ENCODE measurements around the gene PSMD7.

The PSMD7 gene

GRCh38 chr16:74296432-74297144, at the start of gene PSMD7:
PSMD7 (plus strand) TSS chr16:74296814; CDS start chr16:74296915, 101 bp downstream.
- peak; percentile 64 for DNase-seq (ENCODE audit: low spot score)

GRCh38 chr16:74249254-74249653, 47.4 kb upstream of the PSMD7 start:
- peak; percentile 28 for DNase-seq (ENCODE audit: low spot score)

- no peak for DNase-seq (ENCODE audit: low spot score)
Observed at GRCh38 chr16:74249846-74250245, 46.8 kb upstream of the PSMD7 start.

- DNase-seq (ENCODE audit: low spot score): no peak
Observed at GRCh38 chr16:74252329-74252728, 44.3 kb upstream of the PSMD7 start.

- no peak for DNase-seq (ENCODE audit: low spot score)
Observed at GRCh38 chr16:74253161-74253938, 43.3 kb upstream of the PSMD7 start.

- DNase-seq (ENCODE audit: low spot score): no peak
Observed at GRCh38 chr16:74257061-74257460, 39.6 kb upstream of the PSMD7 start.

GRCh38 chr16:74261068-74261467, 35.5 kb upstream of the PSMD7 start:
- no peak for DNase-seq (ENCODE audit: low spot score)

- no peak for DNase-seq (ENCODE audit: low spot score)
Observed at GRCh38 chr16:74264811-74265210, 31.8 kb upstream of the PSMD7 start.

- DNase-seq (ENCODE audit: low spot score): no peak
Observed at GRCh38 chr16:74268372-74268782, 28.2 kb upstream of the PSMD7 start.

- DNase-seq (ENCODE audit: low spot score): no peak
Observed at GRCh38 chr16:74271872-74272271, 24.7 kb upstream of the PSMD7 start.

- DNase-seq (ENCODE audit: low spot score): peak; percentile 38
Observed at GRCh38 chr16:74275031-74275636, 21.5 kb upstream of the PSMD7 start.

GRCh38 chr16:74275711-74276110, 20.9 kb upstream of the PSMD7 start:
- DNase-seq (ENCODE audit: low spot score): no peak

- no peak for DNase-seq (ENCODE audit: low spot score)
Observed at GRCh38 chr16:74277974-74278373, 18.6 kb upstream of the PSMD7 start.

- no peak for DNase-seq (ENCODE audit: low spot score)
Observed at GRCh38 chr16:74279266-74279665, 17.3 kb upstream of the PSMD7 start.

GRCh38 chr16:74279805-74280204, 16.8 kb upstream of the PSMD7 start:
- DNase-seq (ENCODE audit: low spot score): no peak

GRCh38 chr16:74280448-74280847, 16.2 kb upstream of the PSMD7 start:
- DNase-seq (ENCODE audit: low spot score): no peak

GRCh38 chr16:74281300-74281699, 15.3 kb upstream of the PSMD7 start:
- no peak for DNase-seq (ENCODE audit: low spot score)

- no peak for DNase-seq (ENCODE audit: low spot score)
Observed at GRCh38 chr16:74283716-74284115, 12.9 kb upstream of the PSMD7 start.

- no peak for DNase-seq (ENCODE audit: low spot score)
Observed at GRCh38 chr16:74288065-74288464, 8.5 kb upstream of the PSMD7 start.

- DNase-seq (ENCODE audit: low spot score): no peak
Observed at GRCh38 chr16:74290356-74290755, 6.3 kb upstream of the PSMD7 start.

GRCh38 chr16:74291176-74291575, 5.4 kb upstream of the PSMD7 start:
- no peak for DNase-seq (ENCODE audit: low spot score)

GRCh38 chr16:74291577-74292208, 4.9 kb upstream of the PSMD7 start:
- no peak for DNase-seq (ENCODE audit: low spot score)

- DNase-seq (ENCODE audit: low spot score): no peak
Observed at GRCh38 chr16:74296104-74296431, 546 bp upstream of the PSMD7 start.
